Measurements from ENCODE around the gene LIMA1.
A peak's percentile ranks its signal among the peaks of the same experiment; 100 is the strongest.
"Not testable (repeated sequence)": the region's sequence is repeated elsewhere in the genome, so short reads cannot be mapped to it uniquely, and the experiment has no call there.

Gene LIMA1

DNA sequence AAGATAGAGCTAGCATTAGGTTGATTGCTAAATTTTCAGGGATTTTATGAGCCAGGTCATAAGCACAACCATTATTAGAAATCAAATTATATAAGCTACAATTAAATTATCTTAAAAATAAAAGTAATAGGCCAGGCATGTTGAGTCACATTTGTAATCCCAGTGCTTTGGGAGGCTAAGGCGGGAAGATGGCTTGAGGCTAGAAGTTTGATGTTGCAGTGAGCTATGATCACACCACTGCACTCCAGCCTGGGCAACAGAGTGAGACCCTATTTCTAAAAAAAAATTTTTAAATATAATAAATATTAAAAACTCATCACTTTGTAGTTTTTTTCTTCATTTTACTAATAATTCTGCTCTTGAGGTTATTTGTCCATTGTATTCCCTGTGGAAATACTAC lies 1.9 kb upstream of the LIMA1 start:
- no peak for DNase-seq

GRCh38 chr12:50282721-50283228 lies 545 bp downstream of the LIMA1 start:
- DNase-seq, result no peak

GRCh38 chr12:50279501-50279900 lies 3.8 kb downstream of the LIMA1 start:
- no peak for DNase-seq

GRCh38 chr12:50276912-50277671 lies 6.2 kb downstream of the LIMA1 start:
- no peak for DNase-seq

DNA sequence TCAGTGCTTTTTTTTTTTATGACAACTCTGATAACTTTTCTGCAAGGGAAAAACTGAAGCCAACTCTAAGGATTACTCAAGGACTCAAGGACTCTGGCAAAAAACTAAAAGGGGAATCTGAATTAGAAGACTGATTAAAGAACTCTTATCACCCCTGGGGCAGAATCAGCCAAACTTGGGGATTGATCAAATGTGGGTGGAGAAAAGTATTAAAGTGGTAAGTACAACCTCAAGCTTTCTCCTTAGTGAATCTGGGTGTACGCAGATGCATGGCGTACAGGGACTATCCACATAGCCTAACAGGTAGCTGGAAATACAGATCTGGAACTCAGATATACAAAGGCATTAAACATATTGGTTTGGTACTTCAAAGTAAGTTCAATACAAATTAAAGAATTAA lies 7.3 kb downstream of the LIMA1 start:
- no peak for DNase-seq

DNA sequence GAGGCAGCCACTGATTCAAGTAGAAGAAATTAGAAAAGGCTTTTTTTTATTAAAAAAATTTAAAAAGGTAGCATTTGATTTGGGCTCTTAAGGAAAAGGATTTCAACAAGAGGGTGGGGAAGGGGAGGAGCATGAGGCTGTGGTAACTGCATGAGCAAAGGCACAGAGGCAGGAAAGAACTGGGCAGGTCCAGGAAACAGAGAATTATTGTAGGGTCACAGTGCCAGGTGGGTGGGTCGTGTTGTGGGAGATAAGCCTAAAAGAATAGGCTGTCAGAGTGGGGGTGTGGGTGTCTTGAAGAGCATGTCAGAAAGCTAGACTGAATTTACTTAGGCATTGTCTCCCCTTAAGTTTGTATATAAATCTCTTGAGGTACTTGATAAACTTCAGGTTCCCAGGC lies 7.8 kb downstream of the LIMA1 start:
- no peak for DNase-seq

- not testable (repeated sequence) for DNase-seq
Observed at GRCh38 chr12:50275127-50275526, 8.2 kb downstream of the LIMA1 start.

DNA sequence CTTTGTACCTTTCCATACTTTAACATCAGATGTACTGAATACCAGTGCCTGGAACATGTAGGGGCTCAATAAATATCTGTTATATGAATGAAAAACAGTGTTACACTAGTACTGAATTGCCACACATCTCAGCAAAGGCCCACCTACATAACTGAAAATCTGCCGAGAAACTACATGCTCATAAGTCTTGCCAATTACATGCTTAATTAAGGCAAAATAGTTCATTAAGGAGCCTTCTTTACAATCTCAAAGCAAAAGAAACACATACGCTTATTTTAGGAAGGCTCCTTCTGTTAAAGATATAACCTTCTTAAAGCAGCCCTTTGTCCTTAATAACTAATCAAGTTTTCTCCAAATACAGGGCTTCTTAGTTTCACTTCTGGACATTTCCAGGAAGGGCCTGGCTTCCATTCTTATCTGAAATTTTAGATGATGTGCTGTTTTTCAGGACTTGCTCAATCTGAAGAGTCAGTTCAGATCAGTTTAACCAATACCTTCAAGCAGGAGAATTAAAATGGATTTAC lies 11.5 kb downstream of the LIMA1 start:
- DNase-seq, result no peak

- no peak for DNase-seq
Observed at GRCh38 chr12:50268482-50268881, 14.8 kb downstream of the LIMA1 start.

DNA sequence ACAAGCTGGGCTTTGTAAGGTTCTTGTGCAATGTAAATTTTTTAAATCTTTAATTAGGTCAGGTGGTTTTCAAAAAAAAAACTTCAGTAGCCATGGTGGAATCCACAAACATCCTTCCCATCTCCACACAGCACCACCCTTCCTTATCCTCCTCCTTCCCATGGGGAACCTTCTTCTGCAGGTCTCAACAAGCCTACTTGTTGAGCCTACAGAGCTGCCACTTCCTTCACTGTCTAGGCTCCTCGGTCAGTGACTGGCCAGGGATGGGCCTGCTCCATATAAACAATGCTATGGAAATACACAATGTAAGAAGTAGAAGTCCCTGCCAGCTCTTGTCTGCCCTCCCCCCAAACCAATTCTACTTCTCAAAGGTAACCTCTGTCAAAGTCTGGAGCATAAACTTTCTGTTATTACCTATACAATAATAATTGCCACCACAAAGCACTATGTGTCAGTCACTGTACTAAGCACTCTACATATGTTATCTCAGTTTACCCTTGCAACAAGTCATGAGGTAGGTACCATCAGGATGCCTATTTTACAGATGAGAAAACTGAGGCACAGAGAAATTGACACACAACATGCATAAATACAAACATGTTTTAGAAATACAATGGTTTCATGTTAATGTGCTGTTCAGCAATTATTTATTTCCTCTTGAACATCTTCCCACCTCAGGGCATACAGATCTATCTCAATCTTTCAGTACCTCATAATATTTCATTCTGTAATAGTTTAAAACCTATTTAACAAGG lies 17.4 kb downstream of the LIMA1 start:
- no peak for DNase-seq

DNA sequence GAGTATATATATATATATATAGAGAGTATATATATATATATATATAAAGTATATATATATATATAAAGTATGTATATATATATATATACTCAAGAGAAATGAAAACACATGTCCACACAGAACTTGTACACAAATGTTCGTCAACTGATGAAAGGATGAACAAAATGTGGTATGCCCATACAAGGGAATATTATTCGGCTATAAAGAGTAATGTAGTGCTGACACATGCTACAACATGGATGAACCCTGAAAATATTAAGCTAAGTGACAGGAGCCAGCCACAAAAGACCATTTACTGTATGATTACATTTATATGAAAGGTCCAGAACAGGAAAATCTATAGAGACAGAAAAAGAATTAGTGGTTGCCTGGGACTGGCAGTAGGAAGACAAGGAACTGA lies 19.5 kb downstream of the LIMA1 start:
- no peak for DNase-seq

DNA sequence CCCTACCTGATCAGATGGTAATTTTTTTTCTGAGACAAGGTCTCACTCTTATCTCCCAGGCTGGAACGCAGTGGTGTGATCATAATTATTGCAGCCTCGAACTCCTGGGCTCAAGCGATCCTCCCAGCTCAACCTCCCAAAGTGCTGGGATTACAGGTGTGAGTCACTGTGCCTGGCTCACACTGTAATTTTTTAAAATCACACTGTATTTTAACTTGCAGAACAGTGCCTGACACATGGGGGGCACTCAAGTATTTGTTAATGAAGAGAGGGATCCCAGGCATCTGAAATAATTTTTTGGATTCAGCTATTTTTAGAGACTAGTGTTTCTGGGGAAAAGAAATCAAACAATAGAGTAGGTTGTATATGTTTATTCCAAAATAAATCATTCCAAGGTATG lies 21.7 kb downstream of the LIMA1 start:
- no peak for DNase-seq

DNA sequence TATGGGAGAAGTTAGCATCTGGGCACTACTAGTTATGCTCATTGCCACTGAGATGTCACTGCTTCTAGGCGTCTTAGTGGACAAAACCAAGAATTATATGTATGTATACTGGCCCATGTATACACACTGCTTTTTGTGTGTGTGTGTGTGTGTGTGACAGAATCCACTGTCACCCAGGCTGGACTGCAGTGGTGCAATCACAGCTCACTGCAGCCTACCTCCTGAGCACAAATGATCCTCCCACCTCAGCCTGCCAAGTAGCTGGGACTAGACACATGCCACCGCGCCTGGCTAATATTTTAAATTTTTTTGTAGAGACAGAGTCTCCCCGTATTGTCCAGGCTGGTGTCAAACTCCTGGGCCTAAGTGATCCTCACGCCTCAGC lies 25.2 kb downstream of the LIMA1 start:
- no peak for DNase-seq

- DNase-seq, result peak; percentile 94
Observed at GRCh38 chr12:50257236-50258166, 25.8 kb downstream of the LIMA1 start.

GRCh38 chr12:50256761-50257160 lies 26.6 kb downstream of the LIMA1 start:
- no peak for DNase-seq

GRCh38 chr12:50252977-50253602 lies 30.2 kb downstream of the LIMA1 start:
- DNase-seq, result no peak

DNA sequence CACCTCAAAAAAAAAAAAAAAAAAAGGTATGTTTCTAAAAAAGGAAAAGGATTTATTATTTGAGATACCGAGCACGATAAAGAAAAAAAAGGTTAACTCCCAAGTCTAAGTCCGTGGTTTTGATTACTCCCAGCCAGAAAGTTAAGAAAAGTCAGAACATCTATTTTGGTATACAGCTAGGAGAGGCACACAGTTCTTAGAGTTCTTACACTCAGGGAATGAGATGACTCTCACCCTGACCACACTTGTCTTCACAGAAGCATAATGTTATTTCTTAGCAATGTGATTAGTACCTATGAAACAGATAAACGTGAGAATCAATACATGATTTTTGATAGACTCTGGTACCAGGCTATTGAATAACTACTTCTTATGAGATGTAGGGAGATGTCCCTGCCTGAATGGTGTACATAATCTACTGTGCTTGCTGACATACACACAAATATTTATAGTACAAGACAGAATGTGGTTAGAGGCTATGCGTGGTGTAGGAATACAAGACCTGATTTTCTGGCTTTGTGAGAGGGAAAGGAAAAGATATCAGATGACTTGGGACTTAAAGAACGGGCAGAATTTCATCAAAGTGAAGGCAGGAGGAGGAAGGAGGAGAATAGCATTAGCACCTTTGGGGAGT lies 31.6 kb downstream of the LIMA1 start:
- DNase-seq, result no peak

DNA sequence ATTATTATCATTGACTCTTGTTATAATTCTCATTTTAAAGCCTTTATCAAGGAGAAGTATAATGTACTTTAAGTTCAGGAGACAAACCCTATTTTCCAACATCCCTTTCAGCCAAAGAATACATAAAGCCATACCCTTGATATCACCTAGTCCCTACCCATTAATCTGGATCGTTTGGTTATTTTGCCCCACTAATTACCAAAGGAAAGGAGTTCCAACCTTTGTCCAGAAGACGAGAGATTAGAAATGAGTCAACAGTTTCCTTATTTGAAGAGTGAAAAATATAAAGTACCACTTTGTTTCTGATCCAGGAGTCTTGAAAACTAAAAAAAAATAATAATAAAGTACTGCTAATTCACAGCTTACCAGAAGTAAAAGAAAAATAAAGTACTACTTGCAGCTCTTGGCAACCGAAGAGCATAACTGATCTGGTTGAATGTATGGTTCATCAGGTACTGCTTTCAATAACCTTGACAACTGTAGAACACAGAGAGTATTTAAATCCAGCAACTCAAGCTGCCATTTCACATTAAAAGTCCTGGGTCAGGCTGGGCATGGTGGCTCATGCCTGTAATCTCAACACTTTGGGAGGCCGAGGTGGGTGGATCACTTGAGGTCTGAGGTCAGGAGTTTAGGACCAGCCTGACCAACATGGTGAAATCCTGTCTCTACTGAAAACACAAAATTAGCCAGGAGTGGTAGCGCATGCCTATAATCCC lies 33.7 kb downstream of the LIMA1 start:
- DNase-seq, result peak; percentile 15

- no peak for DNase-seq
Observed at GRCh38 chr12:50248883-50249282, 34.4 kb downstream of the LIMA1 start.

- no peak for DNase-seq
Observed at GRCh38 chr12:50248411-50248810, 34.9 kb downstream of the LIMA1 start.

DNA sequence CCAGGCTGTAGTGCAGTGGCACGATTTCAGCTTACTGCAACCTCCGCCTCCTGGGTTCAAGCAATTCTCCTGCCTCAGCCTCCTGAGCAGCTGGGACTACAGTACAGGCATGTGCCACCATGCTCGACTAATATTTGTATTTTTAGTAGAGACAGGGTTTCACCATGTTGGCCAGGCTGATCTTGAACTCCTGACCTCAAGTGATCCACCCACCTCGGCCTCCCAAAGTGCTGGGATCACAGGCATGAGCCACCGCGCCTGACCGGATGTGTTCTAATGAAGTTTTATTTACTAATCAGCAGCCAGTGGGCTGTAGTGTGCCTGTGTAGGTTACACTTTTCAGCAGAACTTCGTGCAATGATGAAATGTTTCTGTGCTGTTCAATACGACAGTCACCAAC lies 35.7 kb downstream of the LIMA1 start:
- not testable (repeated sequence) for DNase-seq

Data from MV-4-11 (cell line).